ENCODE data around the gene MKI67. TPM values are rescaled to one million over a fixed set of nuclear protein-coding genes. Genes with fewer than 3 reads are reported as not detected.
A peak's percentile ranks its signal among the peaks of the same experiment; 100 is the strongest.

Gene MKI67
- total and polyA plus RNA-seq, 10 donors: 0.61 to 21.6 (median 7.6) TPM

DNA sequence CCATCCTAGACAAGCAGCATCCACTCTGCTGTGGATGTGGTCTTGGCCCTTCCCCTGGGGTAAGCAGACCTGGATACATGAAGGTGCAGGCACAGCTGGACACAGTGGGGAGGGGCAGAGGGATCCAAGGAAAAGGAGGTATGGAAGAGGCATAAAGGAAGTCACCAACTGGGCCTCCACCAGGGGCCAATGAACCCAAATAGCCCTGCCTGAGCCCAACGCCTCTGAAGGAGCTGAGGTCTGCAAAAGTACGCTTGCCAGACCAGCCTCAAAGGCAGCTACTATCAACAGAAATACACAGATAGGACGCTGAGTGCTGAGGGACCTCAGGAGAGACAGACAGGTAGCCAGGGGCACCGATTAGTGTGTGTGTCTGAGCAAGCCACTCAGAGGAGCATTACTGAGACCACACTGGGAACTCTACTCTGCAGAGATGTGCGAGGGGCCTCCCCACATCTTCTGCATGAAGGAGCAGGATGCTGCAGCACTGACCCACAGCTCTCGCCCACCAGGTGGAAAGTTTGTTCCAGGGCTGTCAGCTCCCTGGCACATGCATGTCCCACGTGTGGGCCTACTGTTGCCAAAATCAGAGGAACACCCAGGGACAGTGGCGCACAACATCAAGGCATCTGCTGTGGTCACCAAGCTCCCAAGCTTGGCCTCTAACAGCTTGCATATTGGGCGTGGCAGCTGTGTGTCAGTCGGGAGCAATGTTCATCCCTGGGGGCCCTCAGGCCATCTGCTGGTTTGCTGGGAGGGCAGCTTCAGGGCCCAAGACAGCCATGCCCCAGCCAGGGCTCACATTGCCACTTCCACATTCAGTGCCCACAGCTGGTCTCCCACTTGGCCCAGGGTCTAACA is 40.0 kb downstream of the MKI67 start:
- DNase-seq: no peak
- no peak overlapping the region for H3K27ac ChIP-seq

DNA sequence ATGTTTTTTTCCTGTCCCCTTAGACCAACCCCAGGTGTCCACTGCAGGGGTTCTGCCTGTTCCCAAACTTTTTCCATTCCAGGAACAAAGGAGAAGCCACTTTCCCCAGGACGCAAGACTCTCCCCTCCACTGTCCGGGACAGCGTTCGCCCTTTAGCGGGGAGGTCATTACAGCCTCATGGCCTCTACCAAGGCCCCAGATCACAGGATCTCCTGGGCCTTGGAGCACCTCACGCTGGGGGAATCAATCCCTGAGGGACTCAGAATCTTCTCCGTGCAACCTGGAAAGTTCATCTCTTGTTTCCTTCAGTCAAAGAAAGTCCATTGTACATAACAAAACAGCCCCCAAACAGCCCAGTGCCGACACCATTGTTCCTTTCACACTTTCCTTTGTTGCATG is 41.2 kb downstream of the MKI67 start:
- H3K36me3 ChIP-seq: peaks cover 0 to 56% (median 46%) of the 10 kb centered on the region in 6 donors
- WGBS, 5 donors: 89 to 96% (median 95%) methylated on average over 8 of the region's 8 CpGs
- no peak overlapping the region for H3K4me3 ChIP-seq
- no peaks in the 10 kb centered on the region for H3K9me3 ChIP-seq
- peaks cover 0 to 3% (median 0%) of the 10 kb centered on the region in 7 donors for H3K27me3 ChIP-seq (replicated peaks in 1 of 7)
- no peak for DNase-seq
- H3K27ac ChIP-seq: no peak overlapping the region
- intact Hi-C loops (cut with DNase I; ENCODE audit: low total_unique reads): loop anchor here (10.0 kb wide), 1 partner anchor 70 kb away; no protein-coding TSS in a partner anchor
- TF ChIP-seq POLR2A (IDR thresholded peaks at IDR 0.05): no peak
- TF ChIP-seq, protein P1, sequence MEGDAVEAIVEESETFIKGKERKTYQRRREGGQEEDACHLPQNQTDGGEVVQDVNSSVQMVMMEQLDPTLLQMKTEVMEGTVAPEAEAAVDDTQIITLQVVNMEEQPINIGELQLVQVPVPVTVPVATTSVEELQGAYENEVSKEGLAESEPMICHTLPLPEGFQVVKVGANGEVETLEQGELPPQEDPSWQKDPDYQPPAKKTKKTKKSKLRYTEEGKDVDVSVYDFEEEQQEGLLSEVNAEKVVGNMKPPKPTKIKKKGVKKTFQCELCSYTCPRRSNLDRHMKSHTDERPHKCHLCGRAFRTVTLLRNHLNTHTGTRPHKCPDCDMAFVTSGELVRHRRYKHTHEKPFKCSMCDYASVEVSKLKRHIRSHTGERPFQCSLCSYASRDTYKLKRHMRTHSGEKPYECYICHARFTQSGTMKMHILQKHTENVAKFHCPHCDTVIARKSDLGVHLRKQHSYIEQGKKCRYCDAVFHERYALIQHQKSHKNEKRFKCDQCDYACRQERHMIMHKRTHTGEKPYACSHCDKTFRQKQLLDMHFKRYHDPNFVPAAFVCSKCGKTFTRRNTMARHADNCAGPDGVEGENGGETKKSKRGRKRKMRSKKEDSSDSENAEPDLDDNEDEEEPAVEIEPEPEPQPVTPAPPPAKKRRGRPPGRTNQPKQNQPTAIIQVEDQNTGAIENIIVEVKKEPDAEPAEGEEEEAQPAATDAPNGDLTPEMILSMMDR (IDR thresholded peaks at IDR 0.05 in 8 of 11, conservative IDR thresholded peaks at IDR 0.05 in 3 of 11): no peak
- H3K4me1 ChIP-seq: no peaks in the 10 kb centered on the region

More for the DNA sequence above, 40.0 kb downstream of the MKI67 start:
- peaks cover 0 to 44% (median 34%) of the 10 kb centered on the region in 6 donors for H3K36me3 ChIP-seq
- peaks cover 0 to 6% (median 0%) of the 10 kb centered on the region in 7 donors for H3K27me3 ChIP-seq (replicated peaks in 1 of 7)
- WGBS, 5 donors: 68 to 84% (median 78%) methylated on average over 7 to 10 of the region's 10 CpGs
- no peaks in the 10 kb centered on the region for H3K9me3 ChIP-seq
- intact Hi-C loops (cut with DNase I; ENCODE audit: low total_unique reads): loop anchor here (10.0 kb wide), 1 partner anchor 69 kb away; no protein-coding TSS in a partner anchor
- H3K4me3 ChIP-seq: no peak overlapping the region
- TF ChIP-seq POLR2A (IDR thresholded peaks at IDR 0.05): no peak
- peak; percentile 36 to 61 (median 43) for TF ChIP-seq POLR2AphosphoS5 (IDR thresholded peaks at IDR 0.05)
- H3K4me1 ChIP-seq: no peaks in the 10 kb centered on the region

DNA sequence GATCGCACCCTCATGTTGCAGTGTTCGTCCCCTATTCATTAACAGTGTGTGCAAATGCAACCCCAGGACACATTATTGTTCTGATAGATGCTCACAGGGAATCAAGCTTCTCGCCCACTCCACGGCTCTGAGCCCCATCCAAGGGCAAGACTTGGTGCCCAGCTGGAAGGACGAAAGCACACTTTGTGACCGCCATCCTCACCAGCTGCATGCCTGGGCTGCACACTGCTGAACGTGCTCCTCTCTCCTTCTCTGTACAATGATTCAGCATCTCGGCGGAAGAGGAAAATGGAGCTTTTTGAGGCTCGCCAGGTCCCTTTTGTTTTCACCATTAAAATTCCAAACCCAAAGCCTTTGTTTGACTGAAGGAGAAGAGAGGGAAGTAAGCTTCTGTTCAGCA is 41.9 kb downstream of the MKI67 start:
- H3K27ac ChIP-seq: no peak overlapping the region
- H3K4me3 ChIP-seq: no peak overlapping the region
- DNase-seq: no peak
- no peaks in the 10 kb centered on the region for H3K4me1 ChIP-seq
- H3K27me3 ChIP-seq (replicated peaks in 1 of 7): peaks cover 0 to 1% (median 0%) of the 10 kb centered on the region in 7 donors
- 92 to 96% (median 94%) methylated on average over 10 of the region's 10 CpGs for WGBS, 5 donors
- intact Hi-C loops (cut with DNase I; ENCODE audit: low total_unique reads): loop anchor here (10.0 kb wide), 1 partner anchor 70 kb away; no protein-coding TSS in a partner anchor
- peaks cover 0 to 62% (median 52%) of the 10 kb centered on the region in 6 donors for H3K36me3 ChIP-seq
- H3K9me3 ChIP-seq: no peaks in the 10 kb centered on the region
- TF ChIP-seq POLR2AphosphoS5 (IDR thresholded peaks at IDR 0.05): peak in 1 of 3 donors; percentile 16
- TF ChIP-seq, protein P1 (IDR thresholded peaks at IDR 0.05 in 8 of 11, conservative IDR thresholded peaks at IDR 0.05 in 3 of 11): no peak
- TF ChIP-seq POLR2A (IDR thresholded peaks at IDR 0.05): no peak

DNA sequence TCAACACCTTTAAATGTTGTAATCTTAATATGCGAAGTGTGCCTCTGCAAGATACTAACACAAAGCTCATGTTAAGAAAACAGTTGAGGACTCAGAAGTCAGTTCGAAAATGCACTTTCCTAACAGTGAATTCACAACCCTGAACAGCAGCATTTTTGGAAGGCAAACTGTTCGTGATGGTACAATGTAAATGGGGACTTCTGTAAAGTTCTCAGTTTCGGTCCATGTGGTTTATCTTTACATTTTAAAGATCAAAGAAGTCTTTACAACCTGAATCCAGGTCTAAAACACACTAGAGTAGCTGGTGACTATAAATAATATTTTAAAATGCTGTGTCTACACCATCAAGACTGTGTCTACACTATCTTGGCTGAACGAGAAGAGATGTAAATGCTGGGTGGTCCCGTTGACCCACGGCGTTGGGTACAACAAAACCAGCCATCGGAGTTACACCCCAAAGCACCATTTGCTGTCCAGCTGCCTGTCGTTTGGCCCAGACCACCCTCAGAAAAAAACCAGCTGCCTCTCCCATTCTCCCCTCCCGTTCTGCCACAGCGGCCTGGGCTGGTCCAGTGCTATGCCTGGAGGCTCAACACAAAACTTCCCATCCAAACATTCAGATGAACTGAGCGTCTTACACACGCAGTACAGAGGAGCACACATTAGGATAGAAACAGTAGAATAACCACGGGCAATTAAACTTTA is 42.9 kb downstream of the MKI67 start:
- intact Hi-C loops (cut with DNase I; ENCODE audit: low total_unique reads): loop anchor here (10.0 kb wide), 1 partner anchor 71 kb away; no protein-coding TSS in a partner anchor
- 88 to 96% (median 89%) methylated on average over 15 of the region's 15 CpGs for WGBS, 5 donors
- no peaks in the 10 kb centered on the region for H3K4me1 ChIP-seq
- no peak overlapping the region for H3K4me3 ChIP-seq
- H3K9me3 ChIP-seq: no peaks in the 10 kb centered on the region
- no peak for DNase-seq
- H3K27me3 ChIP-seq (replicated peaks in 1 of 7): no peaks in the 10 kb centered on the region
- H3K36me3 ChIP-seq: peaks cover 0 to 72% (median 61%) of the 10 kb centered on the region in 6 donors
- no peak overlapping the region for H3K27ac ChIP-seq
- TF ChIP-seq POLR2A (IDR thresholded peaks at IDR 0.05) (no peak), POLR2AphosphoS5 (IDR thresholded peaks at IDR 0.05) (no peak)
- TF ChIP-seq, protein P1 (IDR thresholded peaks at IDR 0.05 in 8 of 11, conservative IDR thresholded peaks at IDR 0.05 in 3 of 11): no peak

All from spleen (tissue), 11 donors.